DOHH2 (cell line): ENCODE measurements around the gene TREM1.

ENCODE experiments used
- H3F3A ChIP-seq: fragments of 200-600 bp; sonication (generic), shearing (Covaris generic); 2 replicates; pipeline ENCODE4 v1.6.0; 2016; ENCODE audit warnings: antibody characterized with exemption, mild to moderate bottlenecking; ENCODE audit not compliant: control insufficient read depth, insufficient read depth
- H3K27ac ChIP-seq: fragments of 200-600 bp; sonication (generic); 2 replicates; pipeline ENCODE4 v1.5.1; 2014; ENCODE audit warnings: low read depth, mild to moderate bottlenecking, low read length, moderate library complexity
- H3K27me3 ChIP-seq: fragments of 200-600 bp; sonication (generic); 2 replicates; pipeline ENCODE4 v1.6.1; 2014; ENCODE audit warnings: mild to moderate bottlenecking, low read length, mixed read lengths; ENCODE audit not compliant: control insufficient read depth
- H3K36me3 ChIP-seq: fragments of 200-600 bp; sonication (generic); 2 replicates; pipeline ENCODE4 v1.6.1; 2014; ENCODE audit warnings: mild to moderate bottlenecking, low read length, moderate library complexity, mixed read lengths; ENCODE audit not compliant: control insufficient read depth
- H3K4me1 ChIP-seq: fragments of 200-600 bp; sonication (generic); 2 replicates; pipeline ENCODE4 v1.6.1; 2014; ENCODE audit warnings: mild to moderate bottlenecking, low read length, mixed read lengths; ENCODE audit not compliant: control insufficient read depth
- H3K4me2 ChIP-seq: fragments of 200-600 bp; sonication (generic); 2 replicates; pipeline ENCODE4 v1.6.0; 2014; ENCODE audit warnings: mild to moderate bottlenecking, low read length, moderate library complexity
- H3K4me3 ChIP-seq: fragments of 200-600 bp; sonication (generic); 2 replicates; pipeline ENCODE4 v1.5.1; 2014; ENCODE audit warnings: mild to moderate bottlenecking, low read length, mixed read lengths
- H3K79me2 ChIP-seq: fragments of 200-600 bp; sonication (generic); 2 replicates; pipeline ENCODE4 v1.6.1; 2014; ENCODE audit warnings: mild to moderate bottlenecking, low read length, mixed read lengths; ENCODE audit not compliant: control insufficient read depth
- H3K9me2 ChIP-seq: fragments of 200-600 bp; sonication (generic); replicated peaks from 2 replicates; pipeline ENCODE4 v1.6.1; 2014; ENCODE audit warnings: mild to moderate bottlenecking, low read length, mixed read lengths; ENCODE audit not compliant: control insufficient read depth
- H3K9me3 ChIP-seq: fragments of 200-600 bp; sonication (generic); 2 replicates; pipeline ENCODE4 v1.6.1; 2014; ENCODE audit warnings: antibody characterized with exemption, low read length, mixed read lengths; ENCODE audit not compliant: control insufficient read depth, insufficient read depth
- H4K20me1 ChIP-seq: fragments of 200-600 bp; sonication (generic); 2 replicates; pipeline ENCODE4 v1.6.0; 2014; ENCODE audit warnings: low read depth, mild to moderate bottlenecking, antibody characterized with exemption, low read length, moderate library complexity; ENCODE audit not compliant: control insufficient read depth, insufficient read depth
- CTCF ChIP-seq: fragments of 200-600 bp; sonication (generic); IDR thresholded peaks from one replicate; pipeline ENCODE4 v1.5.1; 2014; ENCODE audit warnings: antibody characterized with exemption, mild to moderate bottlenecking, low read depth, low read length; ENCODE audit not compliant: poor library complexity, severe bottlenecking
- EZH2phosphoT487 ChIP-seq: fragments of 200-600 bp; sonication (generic); IDR thresholded peaks from 2 replicates; pipeline ENCODE4 v1.6.1; 2017; ENCODE audit warnings: borderline replicate concordance, mild to moderate bottlenecking, antibody characterized with exemption, low read length, moderate library complexity, mixed read lengths

The TREM1 gene

GRCh38 chr6:41288754-41289129, 2.3 kb upstream of the TREM1 start:
- Histone ChIP-seq H3K4me3 (peak overlapping the region; percentile 56), H3K36me3 (no peaks in the 10 kb centered on the region), H3K9me3 (no peaks in the 10 kb centered on the region), H3K4me1 (peaks cover 34% of the 10 kb centered on the region), H3K9me2 (no peaks in the 10 kb centered on the region), H4K20me1 (no peaks in the 10 kb centered on the region), H3F3A (peaks cover 4% of the 10 kb centered on the region; the same call in 1 of the 2 replicates), H3K27ac (no peak overlapping the region), H3K4me2 (peak overlapping the region; percentile 70), H3K79me2 (no peaks in the 10 kb centered on the region), H3K27me3 (0 out of 2 replicates have a peak, but pooled peaks cover 3% of the 10 kb centered on the region)
- TF ChIP-seq CTCF: no peak
- no peak for TF ChIP-seq EZH2phosphoT487

GRCh38 chr6:41288030-41288753, 1.7 kb upstream of the TREM1 start:
- no peaks in the 10 kb centered on the region for H3K79me2 ChIP-seq
- H3K36me3 ChIP-seq: no peaks in the 10 kb centered on the region
- H3K4me1 ChIP-seq: peaks cover 34% of the 10 kb centered on the region
- no peaks in the 10 kb centered on the region for H3K9me2 ChIP-seq
- peak overlapping the region; percentile 70 for H3K4me2 ChIP-seq
- peak overlapping the region; percentile 56 for H3K4me3 ChIP-seq
- no peaks in the 10 kb centered on the region for H3K9me3 ChIP-seq
- no peaks in the 10 kb centered on the region for H4K20me1 ChIP-seq
- 0 out of 2 replicates have a peak, but pooled peaks cover 3% of the 10 kb centered on the region for H3K27me3 ChIP-seq
- peaks cover 4% of the 10 kb centered on the region; the same call in 1 of the 2 replicates for H3F3A ChIP-seq
- TF ChIP-seq EZH2phosphoT487 (no peak), CTCF (no peak)
- peak overlapping the region; percentile 62 for H3K27ac ChIP-seq

- Histone ChIP-seq H3K27ac (no peak overlapping the region), H3K36me3 (no peaks in the 10 kb centered on the region)
- no peak for TF ChIP-seq CTCF
- TF ChIP-seq EZH2phosphoT487: no peak
Observed at GRCh38 chr6:41284726-41285125, 1.8 kb downstream of the TREM1 start.

More at GRCh38 chr6:41284726-41285125, 1.8 kb downstream of the TREM1 start:
- Histone ChIP-seq H3K4me1 (peaks cover 32% of the 10 kb centered on the region), H3K4me3 (no peak overlapping the region), H3K9me3 (no peaks in the 10 kb centered on the region), H3K27me3 (0 out of 2 replicates have a peak, but pooled peaks cover 3% of the 10 kb centered on the region), H4K20me1 (no peaks in the 10 kb centered on the region), H3K4me2 (no peak overlapping the region), H3K9me2 (no peaks in the 10 kb centered on the region), H3F3A (peaks cover 4% of the 10 kb centered on the region; the same call in 1 of the 2 replicates), H3K79me2 (no peaks in the 10 kb centered on the region)
